ENCODE data around the gene LHFPL6.

GRCh38 chr13:39597838-39598237, 5.2 kb downstream of the LHFPL6 start:
- TF ChIP-seq GATA2 (IDR thresholded peaks at IDR 0.05; ENCODE audit: low read depth, low read length) (no peak), GATA3 (IDR thresholded peaks at IDR 0.05; ENCODE audit: low read depth, low read length) (no peak)
